Measurements from ENCODE around the gene CHRNB1.

Gene CHRNB1

DNA sequence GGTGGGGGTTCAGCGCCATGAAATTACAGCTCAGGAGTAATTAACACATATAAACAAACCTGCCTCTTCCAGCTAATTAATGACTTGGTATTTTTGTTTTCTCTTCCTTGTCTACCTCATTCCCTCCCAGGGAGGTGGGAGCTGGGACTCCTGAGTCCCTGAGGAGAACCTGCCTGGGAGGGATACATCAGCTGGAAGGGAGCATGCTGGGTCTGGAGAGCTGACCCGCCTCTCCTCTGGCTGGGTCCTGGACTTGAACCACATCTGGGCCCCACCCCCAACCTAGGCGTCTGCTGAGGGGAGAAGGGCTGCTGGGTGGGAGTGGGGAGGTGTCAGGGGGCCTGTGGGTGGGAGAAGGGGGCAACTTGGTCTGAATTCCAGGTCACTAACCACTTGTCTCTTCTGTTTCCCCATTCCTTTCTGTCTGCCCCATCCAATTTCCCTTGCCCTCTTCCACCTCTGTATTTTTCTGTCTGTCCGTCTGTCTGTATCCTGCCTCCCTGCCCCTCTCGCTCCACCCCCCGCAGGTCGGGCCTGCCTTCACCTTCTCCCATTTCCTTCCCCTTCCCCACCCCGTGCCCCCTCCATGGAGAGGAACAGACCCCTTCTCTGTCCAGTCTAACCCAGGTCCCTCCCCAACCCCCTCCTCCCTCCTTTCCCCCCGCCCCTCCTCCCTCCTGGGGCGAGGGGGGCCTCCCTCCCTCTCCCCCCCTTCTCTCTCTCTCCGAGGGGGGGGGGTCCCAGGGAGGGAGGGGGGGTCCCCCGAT is 37.2 kb upstream of the CHRNB1 start, which contains the start of gene NLGN2:
Gene NLGN2 (plus strand): TSS at position 361 of the 767 bp plus-strand sequence. CDS start 411 bp downstream, outside the sequence.
- H3K4me3 ChIP-seq (ENCODE audit: low read depth, low read length), result no peak within 1 kb of the TSS
- in situ Hi-C loops (cut with HindIII; ENCODE audit: low sequenced_read_pairs), result no loop called here
- no peak for DNase-seq (ENCODE audit: low read depth, low spot score)
- TF ChIP-seq, protein P1, sequence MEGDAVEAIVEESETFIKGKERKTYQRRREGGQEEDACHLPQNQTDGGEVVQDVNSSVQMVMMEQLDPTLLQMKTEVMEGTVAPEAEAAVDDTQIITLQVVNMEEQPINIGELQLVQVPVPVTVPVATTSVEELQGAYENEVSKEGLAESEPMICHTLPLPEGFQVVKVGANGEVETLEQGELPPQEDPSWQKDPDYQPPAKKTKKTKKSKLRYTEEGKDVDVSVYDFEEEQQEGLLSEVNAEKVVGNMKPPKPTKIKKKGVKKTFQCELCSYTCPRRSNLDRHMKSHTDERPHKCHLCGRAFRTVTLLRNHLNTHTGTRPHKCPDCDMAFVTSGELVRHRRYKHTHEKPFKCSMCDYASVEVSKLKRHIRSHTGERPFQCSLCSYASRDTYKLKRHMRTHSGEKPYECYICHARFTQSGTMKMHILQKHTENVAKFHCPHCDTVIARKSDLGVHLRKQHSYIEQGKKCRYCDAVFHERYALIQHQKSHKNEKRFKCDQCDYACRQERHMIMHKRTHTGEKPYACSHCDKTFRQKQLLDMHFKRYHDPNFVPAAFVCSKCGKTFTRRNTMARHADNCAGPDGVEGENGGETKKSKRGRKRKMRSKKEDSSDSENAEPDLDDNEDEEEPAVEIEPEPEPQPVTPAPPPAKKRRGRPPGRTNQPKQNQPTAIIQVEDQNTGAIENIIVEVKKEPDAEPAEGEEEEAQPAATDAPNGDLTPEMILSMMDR (IDR thresholded peaks at IDR 0.05; ENCODE audit: low read depth, low read length), result no peak

DNA sequence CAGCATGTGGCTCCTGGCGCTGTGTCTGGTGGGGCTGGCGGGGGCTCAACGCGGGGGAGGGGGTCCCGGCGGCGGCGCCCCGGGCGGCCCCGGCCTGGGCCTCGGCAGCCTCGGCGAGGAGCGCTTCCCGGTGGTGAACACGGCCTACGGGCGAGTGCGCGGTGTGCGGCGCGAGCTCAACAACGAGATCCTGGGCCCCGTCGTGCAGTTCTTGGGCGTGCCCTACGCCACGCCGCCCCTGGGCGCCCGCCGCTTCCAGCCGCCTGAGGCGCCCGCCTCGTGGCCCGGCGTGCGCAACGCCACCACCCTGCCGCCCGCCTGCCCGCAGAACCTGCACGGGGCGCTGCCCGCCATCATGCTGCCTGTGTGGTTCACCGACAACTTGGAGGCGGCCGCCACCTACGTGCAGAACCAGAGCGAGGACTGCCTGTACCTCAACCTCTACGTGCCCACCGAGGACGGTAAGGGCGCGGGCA is 36.6 kb upstream of the CHRNB1 start:
- TF ChIP-seq, protein P1 (IDR thresholded peaks at IDR 0.05; ENCODE audit: low read depth, low read length), result no peak
- in situ Hi-C loops (cut with HindIII; ENCODE audit: low sequenced_read_pairs), result no loop called here
- H3K4me3 ChIP-seq (ENCODE audit: low read depth, low read length), result no peak overlapping the region
- DNase-seq (ENCODE audit: low read depth, low spot score), result no peak

DNA sequence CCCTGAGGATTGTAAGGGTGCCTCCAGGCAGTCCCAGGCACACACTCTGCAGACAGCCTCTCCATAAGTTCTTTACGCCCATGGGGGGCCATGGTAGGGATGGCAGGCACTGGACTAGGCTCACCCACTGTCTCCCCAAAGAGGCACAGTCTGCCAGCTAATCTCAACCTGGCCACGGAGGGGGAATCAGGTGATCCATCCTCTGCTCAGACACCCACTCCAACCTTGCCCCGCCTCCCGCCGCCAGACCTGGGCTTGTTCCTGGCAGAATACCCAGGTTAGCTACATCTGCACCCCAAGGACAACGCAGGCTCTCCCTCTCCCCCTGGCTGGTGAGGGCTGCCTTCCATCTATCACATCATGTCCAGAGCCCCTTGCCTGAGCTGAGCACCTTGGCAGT is 36.0 kb upstream of the CHRNB1 start:
- TF ChIP-seq, protein P1 (IDR thresholded peaks at IDR 0.05; ENCODE audit: low read depth, low read length), result no peak
- in situ Hi-C loops (cut with HindIII; ENCODE audit: low sequenced_read_pairs), result no loop called here
- no peak for DNase-seq (ENCODE audit: low read depth, low spot score)
- no peak overlapping the region for H3K4me3 ChIP-seq (ENCODE audit: low read depth, low read length)

DNA sequence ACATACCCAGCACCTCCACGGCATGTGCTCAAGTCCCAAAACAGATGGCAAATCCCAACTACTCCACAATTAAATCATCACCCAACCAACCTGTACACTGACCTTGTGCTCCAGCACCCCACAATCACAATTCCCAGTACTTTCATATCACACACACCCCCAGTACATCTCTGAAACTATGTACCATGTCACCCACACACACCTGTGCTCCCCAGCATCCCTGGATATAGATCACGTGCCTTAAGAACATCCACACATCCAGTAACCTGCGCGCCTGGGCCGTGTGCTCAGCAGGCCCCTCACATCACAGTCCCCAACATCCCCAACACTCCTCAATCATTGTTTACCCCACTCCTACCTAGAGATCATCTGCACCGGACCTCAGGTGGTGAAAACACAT is 35.1 kb upstream of the CHRNB1 start:
- DNase-seq (ENCODE audit: low read depth, low spot score), result no peak
- no peak overlapping the region for H3K4me3 ChIP-seq (ENCODE audit: low read depth, low read length)
- TF ChIP-seq, protein P1 (IDR thresholded peaks at IDR 0.05; ENCODE audit: low read depth, low read length), result no peak
- in situ Hi-C loops (cut with HindIII; ENCODE audit: low sequenced_read_pairs), result no loop called here

DNA sequence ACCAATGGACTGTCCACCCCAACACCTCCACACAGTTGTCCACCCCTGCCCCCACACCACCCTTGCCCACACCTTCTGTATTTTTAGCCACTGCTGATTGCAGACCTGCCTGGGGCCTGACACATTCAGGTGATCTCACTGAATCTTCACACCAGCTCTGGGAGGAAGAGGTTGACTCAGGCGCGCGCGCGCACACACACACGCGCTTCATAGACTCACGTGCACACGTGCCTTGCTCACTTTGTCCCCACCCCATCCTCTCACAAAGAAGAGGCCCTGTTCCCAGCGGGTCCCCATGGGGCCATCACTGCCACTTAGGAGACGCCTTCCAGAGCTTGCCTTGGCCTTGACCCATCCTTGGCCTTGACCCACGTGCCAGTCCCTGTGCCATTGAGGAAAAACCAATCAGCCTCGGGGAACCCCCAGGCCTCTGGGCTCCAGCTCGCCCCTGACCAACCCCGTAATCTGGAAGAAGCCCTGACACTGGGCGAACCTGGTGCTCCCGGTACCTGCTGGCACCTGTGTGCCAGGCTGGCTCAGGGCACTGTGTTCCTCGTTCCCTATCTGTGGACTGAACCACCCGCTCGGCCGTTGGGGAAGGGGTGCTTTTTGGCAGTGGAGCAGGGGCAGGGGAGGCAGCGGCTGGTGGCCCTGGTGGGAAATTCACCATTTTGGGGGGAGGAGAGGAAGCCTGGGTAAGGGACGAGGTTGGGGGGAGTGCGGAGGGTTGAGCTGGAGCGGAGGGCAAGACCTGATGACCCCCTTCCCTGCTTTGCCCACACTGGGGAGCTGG is 34.0 kb upstream of the CHRNB1 start:
- H3K4me3 ChIP-seq (ENCODE audit: low read depth, low read length), result no peak overlapping the region
- no peak for DNase-seq (ENCODE audit: low read depth, low spot score)
- in situ Hi-C loops (cut with HindIII; ENCODE audit: low sequenced_read_pairs), result no loop called here
- TF ChIP-seq, protein P1 (IDR thresholded peaks at IDR 0.05; ENCODE audit: low read depth, low read length), result no peak

DNA sequence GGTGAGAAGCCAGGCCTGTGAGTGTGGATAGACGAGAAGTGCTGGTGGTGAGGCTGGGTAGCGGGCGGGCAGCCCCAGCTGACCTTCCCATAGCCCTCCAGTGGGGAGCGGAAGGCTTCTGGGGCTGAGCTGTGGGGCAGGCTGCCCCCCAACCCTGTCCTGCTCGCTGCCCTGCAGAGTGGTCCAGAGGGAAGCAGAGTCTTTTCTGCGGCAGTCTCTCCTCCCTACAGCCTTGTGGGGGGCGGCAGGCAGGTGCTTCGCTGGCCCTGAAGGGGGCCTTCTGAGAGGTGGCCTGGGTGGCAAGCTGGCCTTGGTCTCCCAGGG is 33.5 kb upstream of the CHRNB1 start:
- TF ChIP-seq, protein P1 (IDR thresholded peaks at IDR 0.05; ENCODE audit: low read depth, low read length), result no peak
- no peak for DNase-seq (ENCODE audit: low read depth, low spot score)
- no peak overlapping the region for H3K4me3 ChIP-seq (ENCODE audit: low read depth, low read length)
- in situ Hi-C loops (cut with HindIII; ENCODE audit: low sequenced_read_pairs), result no loop called here
